ENCODE measurements around the gene KLHL22. TPM values are rescaled to one million over a fixed set of nuclear protein-coding genes. Genes with fewer than 3 reads are reported as not detected.
A peak's percentile ranks its signal among the peaks of the same experiment; 100 is the strongest.

Gene KLHL22
- total and polyA plus RNA-seq, 2 of the 13 experiments (the other 11 are each of a cell fraction or from before 2014, with no cell fraction given), result 10.9 to 14.8 TPM

DNA sequence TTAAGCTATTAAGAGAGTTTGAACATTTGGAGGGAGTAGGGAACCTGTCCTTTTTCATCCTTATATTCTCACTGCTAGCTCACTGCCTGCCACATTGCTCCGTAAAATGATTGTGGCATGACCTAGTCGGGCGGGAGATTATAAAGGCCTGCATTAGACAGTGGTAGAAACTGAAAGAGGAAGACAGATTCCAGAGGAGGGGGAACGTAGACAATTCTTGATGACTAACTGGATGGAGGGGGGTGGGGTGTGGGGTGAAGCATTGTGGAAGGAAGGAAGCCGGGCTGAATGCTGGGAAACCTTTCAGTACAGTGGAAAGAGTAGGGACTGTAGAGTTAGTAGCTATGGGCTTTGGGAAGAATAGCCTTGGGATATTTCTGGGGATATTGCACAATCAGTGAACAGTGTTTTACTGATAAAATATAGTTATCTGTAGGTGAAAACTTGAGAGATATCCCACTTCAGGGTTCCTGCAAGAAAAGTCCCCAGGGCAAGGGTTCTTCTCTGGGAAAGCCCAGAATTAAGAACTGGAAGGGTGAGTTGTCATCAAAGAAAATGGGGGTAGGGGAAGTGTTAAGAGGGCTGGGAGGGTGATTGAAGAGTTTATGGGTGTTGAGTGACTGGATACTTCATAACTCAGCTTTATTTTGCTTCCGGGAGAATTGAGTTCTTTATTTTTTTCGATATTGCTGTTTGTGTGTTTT lies 13.9 kb upstream of the KLHL22 start (continued):
- TF ChIP-seq ZNF264 (CRISPR knock-in tag; IDR thresholded peaks at IDR 0.05) (no peak), RAD21 (CRISPR knock-in tag; IDR thresholded peaks at IDR 0.05) (no peak), ZNF883 (CRISPR knock-in tag; IDR thresholded peaks at IDR 0.05; ENCODE audit: not compliant biosample characterization) (no peak), MEF2D (CRISPR knock-in tag; IDR thresholded peaks at IDR 0.05) (no peak), ZNF746 (CRISPR knock-in tag; IDR thresholded peaks at IDR 0.05) (no peak), KLF6 (CRISPR knock-in tag; IDR thresholded peaks at IDR 0.05) (no peak), ZNF841 (CRISPR knock-in tag; IDR thresholded peaks at IDR 0.05; ENCODE audit: borderline replicate concordance) (no peak), U2AF2 (IDR thresholded peaks at IDR 0.05; ENCODE audit: low read depth, low read length) (no peak), U2AF1 (optimal IDR thresholded peaks at IDR 0.05; ENCODE audit: low read depth, low read length) (no peak), STAT5B (CRISPR knock-in tag; IDR thresholded peaks at IDR 0.05) (no peak), ZNF101 (CRISPR knock-in tag; IDR thresholded peaks at IDR 0.05; ENCODE audit: borderline replicate concordance, low read depth) (no peak), ZNF343 (CRISPR knock-in tag; IDR thresholded peaks at IDR 0.05) (no peak), POLR2A (IDR thresholded peaks at IDR 0.05; ENCODE audit: insufficient read depth in 1 of 2, low read depth in 2 of 2, low read length in 2 of 2) (peak in 1 of 2 experiments; percentile 34; a peak in 1 of 4 replicates), ARNTL (CRISPR knock-in tag; IDR thresholded peaks at IDR 0.05) (0 out of 2 replicates have a peak, but pooled peaks have one; percentile 7), ZNF484 (CRISPR knock-in tag; IDR thresholded peaks at IDR 0.05; ENCODE audit: borderline replicate concordance, low read depth) (no peak), MAFG (CRISPR knock-in tag; IDR thresholded peaks at IDR 0.05) (no peak), TARDBP (CRISPR knock-in tag; IDR thresholded peaks at IDR 0.05) (no peak), MZF1 (CRISPR knock-in tag; IDR thresholded peaks at IDR 0.05; ENCODE audit: borderline replicate concordance) (no peak)
- TF ChIP-seq, protein P1, sequence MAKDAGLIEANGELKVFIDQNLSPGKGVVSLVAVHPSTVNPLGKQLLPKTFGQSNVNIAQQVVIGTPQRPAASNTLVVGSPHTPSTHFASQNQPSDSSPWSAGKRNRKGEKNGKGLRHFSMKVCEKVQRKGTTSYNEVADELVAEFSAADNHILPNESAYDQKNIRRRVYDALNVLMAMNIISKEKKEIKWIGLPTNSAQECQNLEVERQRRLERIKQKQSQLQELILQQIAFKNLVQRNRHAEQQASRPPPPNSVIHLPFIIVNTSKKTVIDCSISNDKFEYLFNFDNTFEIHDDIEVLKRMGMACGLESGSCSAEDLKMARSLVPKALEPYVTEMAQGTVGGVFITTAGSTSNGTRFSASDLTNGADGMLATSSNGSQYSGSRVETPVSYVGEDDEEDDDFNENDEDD (CRISPR knock-in tag; IDR thresholded peaks at IDR 0.05; ENCODE audit: borderline replicate concordance), result no peak
- TF ChIP-seq, protein P2, sequence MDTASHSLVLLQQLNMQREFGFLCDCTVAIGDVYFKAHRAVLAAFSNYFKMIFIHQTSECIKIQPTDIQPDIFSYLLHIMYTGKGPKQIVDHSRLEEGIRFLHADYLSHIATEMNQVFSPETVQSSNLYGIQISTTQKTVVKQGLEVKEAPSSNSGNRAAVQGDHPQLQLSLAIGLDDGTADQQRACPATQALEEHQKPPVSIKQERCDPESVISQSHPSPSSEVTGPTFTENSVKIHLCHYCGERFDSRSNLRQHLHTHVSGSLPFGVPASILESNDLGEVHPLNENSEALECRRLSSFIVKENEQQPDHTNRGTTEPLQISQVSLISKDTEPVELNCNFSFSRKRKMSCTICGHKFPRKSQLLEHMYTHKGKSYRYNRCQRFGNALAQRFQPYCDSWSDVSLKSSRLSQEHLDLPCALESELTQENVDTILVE (CRISPR knock-in tag; IDR thresholded peaks at IDR 0.05), result no peak
- TF ChIP-seq, protein P3, sequence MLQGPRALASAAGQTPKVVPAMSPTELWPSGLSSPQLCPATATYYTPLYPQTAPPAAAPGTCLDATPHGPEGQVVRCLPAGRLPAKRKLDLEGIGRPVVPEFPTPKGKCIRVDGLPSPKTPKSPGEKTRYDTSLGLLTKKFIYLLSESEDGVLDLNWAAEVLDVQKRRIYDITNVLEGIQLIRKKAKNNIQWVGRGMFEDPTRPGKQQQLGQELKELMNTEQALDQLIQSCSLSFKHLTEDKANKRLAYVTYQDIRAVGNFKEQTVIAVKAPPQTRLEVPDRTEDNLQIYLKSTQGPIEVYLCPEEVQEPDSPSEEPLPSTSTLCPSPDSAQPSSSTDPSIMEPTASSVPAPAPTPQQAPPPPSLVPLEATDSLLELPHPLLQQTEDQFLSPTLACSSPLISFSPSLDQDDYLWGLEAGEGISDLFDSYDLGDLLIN (CRISPR knock-in tag; IDR thresholded peaks at IDR 0.05; ENCODE audit: borderline replicate concordance), result no peak
- TF ChIP-seq, protein P4, sequence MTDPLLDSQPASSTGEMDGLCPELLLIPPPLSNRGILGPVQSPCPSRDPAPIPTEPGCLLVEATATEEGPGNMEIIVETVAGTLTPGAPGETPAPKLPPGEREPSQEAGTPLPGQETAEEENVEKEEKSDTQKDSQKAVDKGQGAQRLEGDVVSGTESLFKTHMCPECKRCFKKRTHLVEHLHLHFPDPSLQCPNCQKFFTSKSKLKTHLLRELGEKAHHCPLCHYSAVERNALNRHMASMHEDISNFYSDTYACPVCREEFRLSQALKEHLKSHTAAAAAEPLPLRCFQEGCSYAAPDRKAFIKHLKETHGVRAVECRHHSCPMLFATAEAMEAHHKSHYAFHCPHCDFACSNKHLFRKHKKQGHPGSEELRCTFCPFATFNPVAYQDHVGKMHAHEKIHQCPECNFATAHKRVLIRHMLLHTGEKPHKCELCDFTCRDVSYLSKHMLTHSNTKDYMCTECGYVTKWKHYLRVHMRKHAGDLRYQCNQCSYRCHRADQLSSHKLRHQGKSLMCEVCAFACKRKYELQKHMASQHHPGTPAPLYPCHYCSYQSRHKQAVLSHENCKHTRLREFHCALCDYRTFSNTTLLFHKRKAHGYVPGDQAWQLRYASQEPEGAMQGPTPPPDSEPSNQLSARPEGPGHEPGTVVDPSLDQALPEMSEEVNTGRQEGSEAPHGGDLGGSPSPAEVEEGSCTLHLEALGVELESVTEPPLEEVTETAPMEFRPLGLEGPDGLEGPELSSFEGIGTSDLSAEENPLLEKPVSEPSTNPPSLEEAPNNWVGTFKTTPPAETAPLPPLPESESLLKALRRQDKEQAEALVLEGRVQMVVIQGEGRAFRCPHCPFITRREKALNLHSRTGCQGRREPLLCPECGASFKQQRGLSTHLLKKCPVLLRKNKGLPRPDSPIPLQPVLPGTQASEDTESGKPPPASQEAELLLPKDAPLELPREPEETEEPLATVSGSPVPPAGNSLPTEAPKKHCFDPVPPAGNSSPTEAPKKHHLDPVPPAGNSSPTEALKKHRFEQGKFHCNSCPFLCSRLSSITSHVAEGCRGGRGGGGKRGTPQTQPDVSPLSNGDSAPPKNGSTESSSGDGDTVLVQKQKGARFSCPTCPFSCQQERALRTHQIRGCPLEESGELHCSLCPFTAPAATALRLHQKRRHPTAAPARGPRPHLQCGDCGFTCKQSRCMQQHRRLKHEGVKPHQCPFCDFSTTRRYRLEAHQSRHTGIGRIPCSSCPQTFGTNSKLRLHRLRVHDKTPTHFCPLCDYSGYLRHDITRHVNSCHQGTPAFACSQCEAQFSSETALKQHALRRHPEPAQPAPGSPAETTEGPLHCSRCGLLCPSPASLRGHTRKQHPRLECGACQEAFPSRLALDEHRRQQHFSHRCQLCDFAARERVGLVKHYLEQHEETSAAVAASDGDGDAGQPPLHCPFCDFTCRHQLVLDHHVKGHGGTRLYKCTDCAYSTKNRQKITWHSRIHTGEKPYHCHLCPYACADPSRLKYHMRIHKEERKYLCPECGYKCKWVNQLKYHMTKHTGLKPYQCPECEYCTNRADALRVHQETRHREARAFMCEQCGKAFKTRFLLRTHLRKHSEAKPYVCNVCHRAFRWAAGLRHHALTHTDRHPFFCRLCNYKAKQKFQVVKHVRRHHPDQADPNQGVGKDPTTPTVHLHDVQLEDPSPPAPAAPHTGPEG (CRISPR knock-in tag; IDR thresholded peaks at IDR 0.05), result no peak

Measured in HepG2 (cell line).